ENCODE measurements around the gene LDHAL6B. TPM values are rescaled to one million over a fixed set of nuclear protein-coding genes. Genes with fewer than 3 reads are reported as not detected.

Gene LDHAL6B
- total RNA-seq, 4 donors from 2014 or later: not detected

GRCh38 chr15:59252137-59252536 lies 45.5 kb downstream of the LDHAL6B start:
- no peak for TF ChIP-seq CTCF (IDR thresholded peaks at IDR 0.05; ENCODE audit: low read depth)

GRCh38 chr15:59255680-59256336 lies 49.2 kb downstream of the LDHAL6B start:
- no peak for TF ChIP-seq CTCF (IDR thresholded peaks at IDR 0.05; ENCODE audit: low read depth)

- TF ChIP-seq CTCF (IDR thresholded peaks at IDR 0.05; ENCODE audit: low read depth): no peak
Measured at GRCh38 chr15:59256482-59256881, 49.8 kb downstream of the LDHAL6B start.

- TF ChIP-seq CTCF (IDR thresholded peaks at IDR 0.05; ENCODE audit: low read depth): no peak
Measured at GRCh38 chr15:59257140-59257539, 50.5 kb downstream of the LDHAL6B start.

Small RNA genes within 50 kb of the gene (small RNA-seq; reads per million reads assigned to genes)
- gene MIR2116 (0.85 reads per million), gene RNU4-80P (not detected)

Other genes starting within 250 kb of the LDHAL6B start
- gene RNF111, start 219.2 kb upstream of the LDHAL6B start, total RNA-seq: 10 to 100 TPM; 24.2 to 35.7 (median 28.0) TPM
- gene CCNB2, start 101.7 kb upstream of the LDHAL6B start, total RNA-seq: 1 to 10 TPM in 2 of 4 donors, under 1 TPM in 1, not detected in 1; 0.38 to 3.5 (median 2.9) TPM
- 100 to 1,000 TPM in 1 of 4 donors, 10 to 100 TPM in 3; 34.1 to 188 (median 91.7) TPM for gene MYO1E, start 166.0 kb downstream of the LDHAL6B start, total RNA-seq
- gene FAM81A, start 231.3 kb downstream of the LDHAL6B start, total RNA-seq: 1 to 10 TPM in 1 of 4 donors, under 1 TPM in 2, not detected in 1; 0.16 to 2.2 (median 0.22) TPM

Data from subcutaneous adipose tissue (tissue), 4 donors.